Activated naive CD4-positive, alpha-beta T cell (primary cell): ENCODE measurements around the gene SSC4D.

Experiments
- DNase-seq, 4 experiments: peaks; one replicate each; lab custom pipeline; 2025; lab: John Stamatoyannopoulos, UW

The SSC4D gene

GRCh38 chr7:76354516-76354915 is 55.0 kb downstream of the SSC4D start:
- no peak for DNase-seq

GRCh38 chr7:76353744-76354143 is 55.8 kb downstream of the SSC4D start:
- DNase-seq, result no peak

GRCh38 chr7:76352193-76352592 is 57.3 kb downstream of the SSC4D start:
- no peak for DNase-seq

GRCh38 chr7:76351372-76351771 is 58.1 kb downstream of the SSC4D start:
- DNase-seq, result no peak

- DNase-seq, result no peak
These were observed 60.1 kb downstream of the SSC4D start for GRCh38 chr7:76349313-76349885.

GRCh38 chr7:76347710-76348109 is 61.8 kb downstream of the SSC4D start:
- DNase-seq, result no peak

- no peak for DNase-seq
These were observed 62.7 kb downstream of the SSC4D start for GRCh38 chr7:76346778-76347177.

- no peak for DNase-seq
These were observed 63.4 kb downstream of the SSC4D start for GRCh38 chr7:76346097-76346496.

GRCh38 chr7:76343931-76344321 is 65.6 kb downstream of the SSC4D start:
- no peak for DNase-seq

- no peak for DNase-seq
These were observed 66.1 kb downstream of the SSC4D start for GRCh38 chr7:76343294-76343930.

GRCh38 chr7:76342222-76342621 is 67.3 kb downstream of the SSC4D start:
- DNase-seq, result no peak

- no peak for DNase-seq
These were observed 68.8 kb downstream of the SSC4D start for GRCh38 chr7:76340617-76341131.
